Astrocyte of the spinal cord (primary cell): ENCODE results near the gene CTNND1.

Experiments
- DNase-seq: peaks from one replicate; pipeline ENCODE4 v3.0.0; 2011; ENCODE audit warnings: low read depth, low spot score
- H3K4me3 ChIP-seq: 2 replicates; pipeline ENCODE4 v1.5.1; 2011; ENCODE audit warnings: low read depth, mild to moderate bottlenecking, low read length, moderate library complexity
- in situ Hi-C: cut with HindIII; loops from 2 replicates; pipeline ENCODE4 v1.10.0; 2017; ENCODE audit warnings: low sequenced_read_pairs
- TF ChIP-seq, protein P1 (sequence below): IDR thresholded peaks from 2 replicates; pipeline ENCODE4 v1.5.1; 2012; ENCODE audit warnings: low read depth, mild to moderate bottlenecking, low read length, inconsistent platforms

The CTNND1 gene

DNA sequence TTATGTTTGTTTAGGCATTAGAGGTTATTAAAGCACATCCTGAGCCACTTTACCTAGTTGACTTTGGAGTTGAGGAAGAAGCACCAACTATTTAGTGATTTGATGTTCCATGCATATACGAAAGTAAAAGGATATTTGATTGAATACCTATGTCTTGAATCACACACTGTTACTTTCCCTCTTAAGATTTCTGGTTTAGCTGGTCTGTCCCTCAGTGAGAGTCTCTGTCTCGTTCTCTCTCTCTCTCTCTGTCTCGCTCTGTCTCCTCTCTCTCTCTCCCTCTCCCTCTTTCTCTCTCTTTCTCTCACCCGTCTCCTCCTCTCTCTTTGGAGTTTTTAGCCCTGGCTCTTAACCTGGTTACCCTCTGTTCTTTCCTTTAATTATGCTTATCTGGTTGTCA, 11.0 kb downstream of the CTNND1 start:
- DNase-seq = peak; percentile 28
- TF ChIP-seq, protein P1, sequence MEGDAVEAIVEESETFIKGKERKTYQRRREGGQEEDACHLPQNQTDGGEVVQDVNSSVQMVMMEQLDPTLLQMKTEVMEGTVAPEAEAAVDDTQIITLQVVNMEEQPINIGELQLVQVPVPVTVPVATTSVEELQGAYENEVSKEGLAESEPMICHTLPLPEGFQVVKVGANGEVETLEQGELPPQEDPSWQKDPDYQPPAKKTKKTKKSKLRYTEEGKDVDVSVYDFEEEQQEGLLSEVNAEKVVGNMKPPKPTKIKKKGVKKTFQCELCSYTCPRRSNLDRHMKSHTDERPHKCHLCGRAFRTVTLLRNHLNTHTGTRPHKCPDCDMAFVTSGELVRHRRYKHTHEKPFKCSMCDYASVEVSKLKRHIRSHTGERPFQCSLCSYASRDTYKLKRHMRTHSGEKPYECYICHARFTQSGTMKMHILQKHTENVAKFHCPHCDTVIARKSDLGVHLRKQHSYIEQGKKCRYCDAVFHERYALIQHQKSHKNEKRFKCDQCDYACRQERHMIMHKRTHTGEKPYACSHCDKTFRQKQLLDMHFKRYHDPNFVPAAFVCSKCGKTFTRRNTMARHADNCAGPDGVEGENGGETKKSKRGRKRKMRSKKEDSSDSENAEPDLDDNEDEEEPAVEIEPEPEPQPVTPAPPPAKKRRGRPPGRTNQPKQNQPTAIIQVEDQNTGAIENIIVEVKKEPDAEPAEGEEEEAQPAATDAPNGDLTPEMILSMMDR = no peak
- H3K4me3 ChIP-seq = no peak overlapping the region
- in situ Hi-C loops = no loop called here

DNA sequence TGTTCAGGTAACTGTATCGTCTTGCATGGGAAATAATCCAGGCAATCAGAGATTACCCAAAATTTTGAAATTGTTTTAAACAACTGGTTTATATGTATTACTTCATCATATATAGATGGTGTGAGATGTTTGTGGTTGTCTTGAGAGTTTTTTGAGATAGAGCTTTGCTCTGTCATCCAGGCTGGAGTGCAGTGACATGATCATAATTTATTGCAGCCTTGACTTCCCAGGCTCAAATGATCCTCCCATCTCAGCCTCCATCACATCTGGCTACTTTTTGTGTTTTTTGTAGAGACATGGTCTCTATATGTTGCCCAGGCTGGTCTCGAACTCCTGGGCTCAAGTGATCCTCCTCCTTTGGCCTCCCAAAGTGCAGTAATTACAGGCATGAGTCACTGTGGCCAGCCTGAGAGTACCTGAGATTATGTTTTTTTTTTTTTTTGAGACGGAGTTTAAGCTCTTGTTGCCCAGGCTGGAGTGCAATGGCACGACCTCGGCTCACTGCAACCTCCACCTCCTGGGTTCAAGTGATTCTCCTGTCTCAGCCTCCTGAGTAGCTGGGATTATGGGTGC, 11.5 kb downstream of the CTNND1 start:
- TF ChIP-seq, protein P1 = no peak
- in situ Hi-C loops = no loop called here

DNA sequence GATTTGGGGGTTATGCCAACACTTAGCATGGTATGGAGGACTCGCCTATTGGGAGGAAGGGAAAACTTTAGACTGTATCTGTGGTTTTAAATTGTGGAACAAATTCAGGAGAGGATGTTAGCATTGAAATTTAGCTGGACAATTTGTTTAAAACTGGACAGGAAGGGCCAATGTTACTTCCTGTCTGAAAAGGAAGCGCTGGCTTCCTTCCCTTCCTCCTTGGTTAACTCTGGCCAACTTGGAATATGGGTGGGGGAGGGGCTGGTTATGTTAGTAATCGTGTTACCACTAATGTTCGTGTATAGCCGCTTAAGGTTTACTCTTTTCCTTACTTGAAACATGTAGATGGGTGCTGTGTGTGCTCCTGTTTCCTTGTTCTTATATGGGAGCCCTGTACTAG, 13.9 kb downstream of the CTNND1 start:
- peak; percentile 14 for DNase-seq
- no peak overlapping the region for H3K4me3 ChIP-seq
- TF ChIP-seq, protein P1 = no peak
- in situ Hi-C loops = no loop called here

More for the DNA sequence above, 11.5 kb downstream of the CTNND1 start:
- DNase-seq = no peak
- no peak overlapping the region for H3K4me3 ChIP-seq

DNA sequence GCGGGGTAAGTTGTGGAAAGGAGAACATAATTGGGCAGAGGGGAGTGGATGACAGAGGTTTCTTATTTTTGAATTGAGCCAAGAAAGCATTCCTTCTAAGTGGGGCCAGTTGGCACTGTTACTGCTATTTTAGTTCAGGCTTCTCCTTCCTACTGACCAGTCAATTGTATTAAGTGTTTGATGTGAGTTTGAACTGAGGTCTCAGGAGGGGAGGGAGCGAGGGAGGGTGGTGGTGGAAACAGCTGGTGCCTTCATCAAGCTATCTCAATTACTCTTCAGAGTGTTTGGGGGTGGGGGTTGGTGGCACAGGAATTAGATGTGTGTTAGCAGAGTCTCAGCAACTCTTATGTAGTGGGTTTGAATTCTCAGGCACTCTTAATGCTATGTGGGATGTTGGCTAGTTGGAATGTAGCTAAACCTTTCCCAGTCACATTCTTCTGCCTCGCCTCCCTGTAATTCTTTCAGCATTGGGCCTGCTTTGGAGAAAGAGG, 14.5 kb downstream of the CTNND1 start:
- H3K4me3 ChIP-seq = no peak overlapping the region
- in situ Hi-C loops = no loop called here
- DNase-seq = peak; percentile 73
- TF ChIP-seq, protein P1 = no peak

DNA sequence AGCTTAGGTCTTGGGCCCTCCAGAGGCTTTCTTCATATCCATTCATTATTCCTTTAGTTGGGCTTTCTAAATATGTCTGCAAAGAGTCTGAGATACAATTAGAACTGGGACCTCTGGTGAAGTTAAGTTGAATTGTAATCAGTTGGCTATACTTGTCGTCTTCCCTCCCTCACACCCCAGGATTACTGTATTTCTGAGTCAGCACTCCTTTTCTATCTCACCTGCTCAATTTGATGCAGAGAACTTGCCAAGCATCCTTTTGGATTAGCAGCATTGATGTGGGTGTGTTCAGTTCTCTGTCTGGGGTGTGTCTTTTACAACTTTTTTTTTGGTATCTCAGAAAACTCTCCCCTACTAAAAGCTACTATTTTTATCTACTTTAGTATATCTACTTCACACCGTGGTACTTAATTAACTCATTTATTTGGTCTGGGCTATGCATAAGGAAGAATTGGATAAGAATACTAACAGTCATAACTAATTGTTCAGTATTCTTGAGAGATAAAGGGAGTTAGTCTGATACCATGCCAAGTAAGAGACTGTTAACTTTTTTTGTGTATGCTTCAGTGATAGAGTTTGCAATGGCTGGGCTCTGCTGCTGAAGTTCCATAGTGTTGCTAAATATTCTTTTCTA, 15.1 kb downstream of the CTNND1 start:
- no peak overlapping the region for H3K4me3 ChIP-seq
- TF ChIP-seq, protein P1 = no peak
- DNase-seq = no peak
- in situ Hi-C loops = no loop called here

DNA sequence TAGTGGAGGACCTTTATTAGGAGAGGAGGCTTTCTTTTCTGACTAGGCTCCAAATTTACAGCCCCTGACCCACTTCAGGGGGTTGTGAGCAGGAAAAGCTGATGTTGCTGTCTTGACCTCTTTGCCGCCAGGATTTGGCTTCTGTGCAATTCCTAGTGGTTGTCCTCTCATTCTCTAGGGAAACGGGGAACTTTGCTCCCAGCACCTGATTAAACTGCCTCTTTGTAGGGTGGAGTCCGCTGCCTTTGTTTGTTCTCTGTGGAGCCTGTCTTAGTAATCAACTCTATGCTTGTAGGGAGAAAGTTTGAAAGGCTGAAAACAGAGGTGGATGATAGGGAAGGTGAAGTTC, 16.3 kb downstream of the CTNND1 start:
- peak; percentile 51 for DNase-seq
- TF ChIP-seq, protein P1 = no peak
- peak overlapping the region; percentile 9 for H3K4me3 ChIP-seq
- in situ Hi-C loops = no loop called here
